HEK293T (cell line): Measurements from ENCODE around the gene CST3.

Experiments
- CTCF ChIA-PET: fragments of 350-600 bp; formaldehyde crosslinking; extraction: SDS; loops from one replicate; lab custom pipeline; 2021; ENCODE audit warnings: antibody characterized with exemption, inconsistent platforms; lab: Yijun Ruan, JAX
- POLR2A ChIA-PET: fragments of 350-600 bp; formaldehyde crosslinking; extraction: SDS; loops from one replicate; lab custom pipeline; 2020; ENCODE audit warnings: antibody characterized with exemption, inconsistent platforms; lab: Yijun Ruan, JAX
- DNase-seq: peaks from one replicate; pipeline ENCODE4 v3.0.0; 2012; ENCODE audit warnings: mixed read lengths; ENCODE audit errors: extremely low spot score
- ELF4 ChIP-seq: fragments of 450-650 bp; IDR thresholded peaks from 2 replicates; pipeline ENCODE4 v1.6.1; 2017; ENCODE audit warnings: antibody characterized with exemption
- L3MBTL2 ChIP-seq: fragments of 450-650 bp; conservative IDR thresholded peaks from 2 replicates; pipeline ENCODE4 v1.6.1; 2016; ENCODE audit warnings: mild to moderate bottlenecking
- TARDBP ChIP-seq: fragments of 450-650 bp; IDR thresholded peaks from 2 replicates; pipeline ENCODE4 v1.6.1; 2016
- ZNF384 ChIP-seq: fragments of 450-650 bp; IDR thresholded peaks from 2 replicates; pipeline ENCODE4 v1.6.1; 2016

The CST3 gene

DNA sequence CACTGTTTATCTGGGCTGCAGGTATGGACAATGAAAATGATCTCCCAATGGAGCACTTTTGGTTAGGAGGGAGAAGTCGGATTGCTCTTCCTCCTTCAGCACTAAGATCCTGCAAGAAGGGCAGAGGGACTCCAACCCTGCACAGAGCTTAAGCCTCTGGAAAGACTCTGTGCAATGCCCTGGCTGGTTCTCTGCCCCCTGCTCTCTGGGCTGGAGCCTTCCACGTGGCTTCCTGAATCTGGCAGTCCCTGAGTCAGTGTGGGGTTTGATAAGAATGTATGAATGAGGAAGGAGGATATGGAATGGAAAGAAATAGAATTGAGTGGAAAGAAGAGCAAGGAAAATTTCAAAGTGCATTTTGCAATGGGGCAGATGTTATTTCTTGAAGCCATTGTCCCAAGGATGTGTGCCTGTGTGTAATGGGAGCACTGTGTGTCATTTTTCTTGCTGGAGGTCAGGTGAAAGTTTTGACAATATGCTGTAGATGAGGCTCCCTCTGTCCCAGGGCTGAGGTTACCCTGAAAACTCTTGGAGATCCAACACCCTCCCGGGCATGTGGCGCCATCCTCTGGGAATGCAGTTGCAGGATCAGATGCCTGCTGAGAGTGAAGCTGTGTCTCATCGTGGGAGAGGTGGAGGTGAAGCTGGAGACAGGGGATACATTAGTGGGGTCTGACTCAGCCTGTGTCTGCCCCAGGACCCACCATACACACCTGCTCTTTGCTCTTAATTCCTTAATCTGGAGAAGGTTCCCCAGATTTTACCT is 53.1 kb downstream of the CST3 start:
- DNase-seq, result no peak
- ChIA-PET POLR2A (no interaction called here), CTCF (interaction anchor here (0.7 kb wide), 1 partner anchor 288 kb away, joined by 3 read pairs; no protein-coding TSS in a partner anchor)

More for the DNA sequence above, 53.1 kb downstream of the CST3 start:
- TF ChIP-seq ZNF384 (no peak), L3MBTL2 (no peak), ELF4 (no peak), TARDBP (no peak)
